GM13977 (cell line): Measurements from ENCODE around the gene GALNT14.

Experiments used
- DNase-seq: peaks from one replicate; pipeline ENCODE4 v3.0.0; 2012; ENCODE audit warnings: low spot score
- CTCF ChIP-seq: IDR thresholded peaks from 2 replicates; pipeline ENCODE4 v1.5.1; 2012; ENCODE audit warnings: mild to moderate bottlenecking, control low read depth; ENCODE audit not compliant: insufficient read depth; ENCODE audit errors: extremely low read depth, missing control alignments
- in situ Hi-C: fragments of 300-500 bp; cut with MboI; formaldehyde crosslinking; loops from one replicate; pipeline ENCODE4 v1.12.0; 2022; ENCODE audit warnings: low sequenced_read_pairs, low pct_unique_long_range_greater_than_20kb, mixed read lengths, inconsistent platforms; ENCODE audit not compliant: unreplicated experiment

The GALNT14 gene

GRCh38 chr2:31016648-31017047, 121.6 kb downstream of the GALNT14 start:
- in situ Hi-C loops: no loop called here
- DNase-seq: no peak

GRCh38 chr2:31014516-31014915, 123.7 kb downstream of the GALNT14 start:
- in situ Hi-C loops: no loop called here
- TF ChIP-seq CTCF: no peak
- DNase-seq: no peak

More at GRCh38 chr2:31016648-31017047, 121.6 kb downstream of the GALNT14 start:
- no peak for TF ChIP-seq CTCF

- TF ChIP-seq CTCF: no peak
- in situ Hi-C loops: no loop called here
- no peak for DNase-seq
Observed at GRCh38 chr2:31013301-31013700, 124.9 kb downstream of the GALNT14 start.

GRCh38 chr2:31012406-31012805, 125.8 kb downstream of the GALNT14 start:
- no peak for DNase-seq
- in situ Hi-C loops: no loop called here
- no peak for TF ChIP-seq CTCF

GRCh38 chr2:31011587-31011986, 126.7 kb downstream of the GALNT14 start:
- in situ Hi-C loops: no loop called here
- DNase-seq: no peak
- TF ChIP-seq CTCF: no peak

- DNase-seq: no peak
- TF ChIP-seq CTCF: no peak
Observed at GRCh38 chr2:31008561-31009114, 129.6 kb downstream of the GALNT14 start.

GRCh38 chr2:31004257-31004656, 134.0 kb downstream of the GALNT14 start:
- TF ChIP-seq CTCF: no peak
- DNase-seq: no peak
- in situ Hi-C loops: no loop called here

More at GRCh38 chr2:31008561-31009114, 129.6 kb downstream of the GALNT14 start:
- in situ Hi-C loops: no loop called here
